GM21737 (cell line): ENCODE data around the gene HRAS.

Experiments used
- ATAC-seq: cut with Tn5 transposase; IDR thresholded peaks from one replicate; pipeline ENCODE4 v1.9.1; 2021; ENCODE audit warnings: mild to moderate bottlenecking, moderate library complexity; ENCODE audit not compliant: unreplicated experiment

Gene HRAS

GRCh38 chr11:514606-515005 lies 20.8 kb downstream of the HRAS start:
- ATAC-seq = no peak

DNA sequence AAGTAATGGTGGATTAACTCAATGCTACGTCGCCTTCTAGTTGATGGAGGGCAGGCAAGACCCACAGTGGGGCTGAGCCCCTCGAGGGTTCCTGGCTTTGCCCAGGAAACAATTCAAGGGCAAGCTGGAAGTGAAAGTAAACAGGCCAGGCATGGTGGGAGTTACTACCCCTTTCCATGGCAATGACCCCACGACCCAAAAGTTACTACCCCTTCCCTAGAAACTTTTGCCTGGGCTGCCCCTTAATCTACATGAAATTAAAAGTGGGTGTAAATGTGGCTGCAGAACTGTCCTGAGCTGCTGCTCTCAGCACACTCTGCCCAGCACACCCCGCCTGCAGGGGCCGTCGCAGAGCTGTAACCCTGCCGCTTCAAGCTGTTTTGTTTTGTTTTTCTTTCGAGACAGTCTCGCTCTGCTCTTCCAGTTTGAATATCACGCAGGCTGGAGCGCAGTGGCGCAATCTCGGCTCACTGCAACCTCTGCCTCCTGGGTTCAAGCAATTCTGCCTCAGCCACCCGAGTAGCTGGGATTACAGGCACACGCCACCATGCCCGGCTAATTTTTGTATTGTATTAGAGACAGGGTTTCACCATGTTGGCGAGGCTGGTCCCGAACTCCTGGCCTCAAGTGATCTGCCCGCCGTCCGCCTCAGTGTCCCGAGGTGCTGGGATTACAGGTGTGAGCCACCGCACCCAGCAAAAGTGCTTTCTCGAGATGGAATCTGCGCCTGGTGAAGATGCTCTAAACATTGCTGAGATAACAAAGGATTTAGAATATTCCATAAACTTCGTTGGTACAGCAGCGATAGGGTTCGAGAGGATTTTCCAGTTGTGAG lies 22.4 kb downstream of the HRAS start:
- no peak for ATAC-seq

- no peak for ATAC-seq
Observed at GRCh38 chr11:508956-509355, 26.4 kb downstream of the HRAS start.

DNA sequence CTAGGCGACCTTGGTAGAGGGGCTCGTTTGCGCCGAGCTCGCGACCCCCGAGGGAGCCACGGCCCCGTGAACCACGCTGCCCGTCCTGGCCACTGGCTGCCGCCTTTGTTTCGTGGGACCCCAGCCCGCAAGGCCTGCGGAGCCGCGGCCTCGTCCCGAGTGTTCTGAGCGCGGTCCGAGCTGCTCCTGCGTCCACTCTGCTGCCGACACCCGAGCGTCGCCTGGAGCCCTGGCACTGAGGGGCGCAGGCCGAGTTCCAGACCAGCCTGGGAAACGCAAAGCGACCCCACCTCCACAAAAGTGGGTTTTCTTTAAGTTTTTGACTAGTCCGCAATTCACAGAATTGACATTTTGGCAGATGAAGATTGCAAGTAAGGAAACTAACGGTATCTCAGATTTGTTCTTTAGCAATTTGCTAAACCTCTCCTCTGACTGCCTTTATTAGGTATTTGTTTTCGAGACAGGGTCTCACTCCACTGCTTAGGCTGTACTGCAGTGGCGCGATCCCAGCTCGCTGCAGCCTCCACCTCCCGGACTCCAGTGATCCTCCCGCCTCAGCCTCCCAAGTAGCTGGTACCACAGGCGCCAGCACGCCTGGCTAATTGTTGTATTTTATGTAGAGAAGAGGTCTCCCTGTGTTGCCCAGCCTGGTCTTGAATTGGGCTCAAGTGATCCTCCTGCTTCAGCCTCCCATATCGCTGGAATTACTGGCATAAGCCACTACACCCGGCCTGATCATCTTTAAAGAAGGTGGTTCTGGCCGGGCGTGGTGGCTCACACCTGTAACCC lies 27.5 kb downstream of the HRAS start:
- ATAC-seq = no peak

- ATAC-seq = peak; percentile 47
Observed at GRCh38 chr11:506995-507726, 28.2 kb downstream of the HRAS start, which contains the start of gene RNH1. RNH1 (minus strand) TSS chr11:507242; CDS start chr11:502162, 5,080 bp downstream.

DNA sequence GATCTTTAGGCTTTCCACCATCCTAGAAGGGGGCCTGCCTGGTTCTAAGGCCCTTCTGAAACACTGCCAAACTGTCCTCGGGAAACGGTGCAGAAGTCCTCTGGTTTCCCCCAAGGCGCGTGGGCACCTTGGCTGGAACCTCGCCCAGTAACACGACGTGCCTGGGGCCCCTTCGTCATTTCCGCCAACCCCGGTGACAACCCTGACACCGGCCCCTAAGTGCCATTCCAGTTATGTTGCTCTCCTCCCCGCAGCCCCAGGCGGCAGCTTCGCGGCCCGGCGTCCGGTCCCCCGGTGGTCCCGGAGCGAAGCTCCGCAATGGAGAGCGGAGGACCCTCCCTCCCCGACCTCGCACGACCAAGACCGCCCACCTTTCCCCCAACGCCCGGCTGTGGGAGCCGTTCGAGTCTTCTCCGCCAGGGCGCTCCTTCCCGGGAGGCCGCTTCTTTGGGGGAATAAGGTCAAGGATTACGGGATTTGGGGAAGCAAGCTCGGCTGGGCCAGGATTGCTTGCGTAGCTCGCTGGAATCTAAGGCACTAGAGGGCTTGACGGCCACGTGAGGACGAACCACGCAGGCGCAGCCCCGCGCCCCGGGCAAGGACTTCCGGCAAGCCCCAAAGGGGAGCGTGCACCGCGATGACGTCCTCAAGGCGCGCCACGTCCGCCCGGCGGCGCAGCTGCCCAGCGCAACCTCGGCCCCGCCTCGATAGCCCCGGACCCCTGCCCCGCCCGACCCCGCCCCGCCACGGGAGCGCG lies 29.0 kb downstream of the HRAS start:
- peak; percentile 54 for ATAC-seq

DNA sequence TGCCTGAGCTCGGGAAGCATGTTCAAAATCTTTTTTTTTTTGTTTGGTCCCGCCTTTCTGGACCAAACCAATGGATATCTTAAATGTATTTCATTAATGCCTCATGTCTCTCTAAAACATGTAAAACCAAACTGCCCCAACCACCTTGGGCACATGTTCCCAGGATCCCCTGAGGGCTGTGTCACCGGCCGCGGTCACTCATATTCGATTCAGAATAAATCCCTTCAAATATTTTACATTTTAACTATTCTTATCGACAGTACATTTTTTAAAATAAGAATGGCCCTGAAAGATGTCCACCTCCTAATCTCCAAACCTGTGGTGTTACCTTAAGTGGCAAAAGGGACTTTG lies 30.4 kb downstream of the HRAS start:
- ATAC-seq = no peak

DNA sequence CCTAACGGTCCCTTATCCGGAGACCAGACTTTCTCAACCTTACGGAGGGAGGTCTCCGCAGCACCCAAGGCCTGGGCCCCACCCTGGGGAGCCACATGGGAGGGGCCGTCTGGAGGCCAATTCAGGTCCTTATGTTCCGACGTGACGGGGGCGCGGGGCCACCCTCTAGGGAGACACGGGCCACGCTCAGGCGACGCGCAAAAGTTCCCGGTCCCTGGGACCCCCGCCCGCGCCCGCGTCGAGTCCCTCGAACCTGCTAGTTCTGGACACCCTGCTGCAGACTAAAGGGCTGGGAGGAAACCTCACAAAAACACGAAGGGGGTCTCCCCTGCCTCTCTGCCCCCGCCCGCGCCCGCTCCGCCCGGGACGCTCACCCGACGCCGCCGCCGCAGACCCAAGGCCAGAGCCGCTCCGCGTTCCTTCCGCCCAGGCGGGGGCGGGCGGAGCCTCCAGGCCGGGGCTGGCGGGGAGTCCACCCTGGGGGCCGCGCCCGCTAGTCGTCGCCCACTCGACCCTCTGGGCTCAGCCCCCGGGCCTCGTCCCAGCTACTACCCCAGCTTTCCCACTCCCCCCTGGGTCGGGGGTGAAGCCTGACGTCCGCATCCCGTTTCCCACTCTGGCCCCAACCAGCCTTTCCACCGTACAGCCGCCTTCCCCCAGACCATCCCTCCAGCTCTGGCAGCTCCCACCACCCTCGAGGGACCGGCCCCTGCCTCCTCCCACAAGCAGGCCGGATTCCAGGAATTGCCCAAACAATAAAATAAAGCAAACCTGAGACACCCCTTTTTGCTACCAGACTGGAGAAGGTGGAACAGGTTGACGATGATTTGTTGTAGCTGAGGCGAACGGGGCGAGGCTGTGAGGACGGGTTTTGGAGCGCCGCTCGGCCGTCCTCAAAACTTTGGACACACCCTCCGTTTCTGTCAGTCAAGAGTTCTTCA lies 31.1 kb downstream of the HRAS start:
- no peak for ATAC-seq

DNA sequence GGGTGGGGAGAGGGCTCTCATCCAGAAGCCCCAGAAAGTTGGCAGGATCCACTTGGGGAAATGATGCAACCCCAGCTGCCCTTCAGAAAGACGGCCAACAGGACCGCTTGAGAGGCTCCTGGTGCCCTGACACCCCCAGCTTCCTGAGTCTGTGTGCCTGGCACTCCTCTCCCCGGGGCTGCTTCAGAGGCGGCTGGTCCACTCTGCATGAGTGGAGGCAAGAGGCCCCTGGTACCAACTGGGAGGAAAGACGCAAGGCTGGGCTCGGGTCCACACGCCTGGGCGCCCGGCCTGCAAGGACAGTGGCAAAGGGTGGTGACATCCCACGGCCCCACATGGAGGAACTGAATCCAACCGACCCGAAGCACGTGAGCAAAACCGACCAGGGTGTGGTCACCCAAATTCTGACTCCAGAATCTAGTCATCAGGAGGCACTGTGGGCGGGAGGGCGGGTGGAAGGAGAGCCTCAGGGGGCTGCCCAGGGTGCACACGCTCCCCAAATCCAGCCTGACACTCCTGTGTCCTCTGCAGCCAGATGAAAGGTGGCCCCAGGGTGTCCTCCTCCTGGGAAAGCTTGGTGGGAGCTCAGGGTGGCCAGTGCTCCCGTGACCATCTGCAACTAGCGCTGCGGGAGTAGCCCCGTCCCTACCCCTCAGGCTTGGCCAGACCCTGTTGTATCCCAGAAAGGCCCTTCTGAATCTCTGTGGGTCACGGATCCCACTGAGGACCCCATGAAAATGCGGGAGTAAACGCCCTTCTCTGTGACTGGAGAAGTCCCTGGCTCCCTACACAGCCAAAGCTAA lies 32.0 kb downstream of the HRAS start:
- ATAC-seq = no peak

DNA sequence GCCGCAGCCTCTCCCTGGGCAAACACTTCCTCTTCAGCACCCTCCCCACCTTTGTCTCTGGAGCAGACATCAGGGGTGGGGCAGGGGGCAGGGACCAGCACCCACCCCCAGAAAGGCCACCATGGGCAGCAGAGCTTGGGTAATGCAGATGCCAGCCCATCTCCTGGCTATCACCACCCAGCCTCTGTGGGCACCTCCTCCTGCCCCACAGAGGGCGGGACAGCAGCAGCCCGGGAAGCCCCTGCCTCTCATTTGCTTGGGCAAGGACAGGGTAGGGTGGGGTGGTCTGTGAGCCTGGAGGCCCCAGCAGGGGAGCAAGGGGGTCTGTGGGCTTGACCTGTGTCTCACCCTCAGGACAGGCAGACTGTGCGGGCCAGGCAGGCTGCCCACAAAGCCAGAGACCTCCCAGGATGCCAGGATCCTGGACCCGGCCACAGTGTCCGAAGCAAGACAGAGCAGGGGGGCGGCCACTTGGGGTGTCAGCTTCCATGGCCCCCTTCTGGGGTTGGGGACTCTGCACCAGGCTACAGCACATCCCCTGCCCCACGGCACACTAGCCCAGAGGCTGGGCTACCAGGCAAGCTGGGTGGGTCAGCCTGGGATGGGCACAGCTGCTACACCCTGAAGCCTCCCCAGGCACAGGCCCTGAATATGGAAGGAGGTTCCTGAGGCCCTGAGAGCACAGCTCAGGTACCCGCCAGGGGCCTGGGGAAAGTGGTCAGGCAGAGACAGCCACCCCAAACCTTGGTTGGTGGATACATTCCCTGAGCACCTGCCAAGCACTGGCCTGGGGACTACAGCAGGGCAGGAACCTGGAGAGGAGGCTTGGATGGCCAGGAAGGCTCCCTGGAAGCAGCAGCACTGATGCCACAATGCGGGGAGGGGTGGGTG lies 32.8 kb downstream of the HRAS start:
- ATAC-seq = no peak

GRCh38 chr11:501683-502287 lies 33.6 kb downstream of the HRAS start:
- no peak for ATAC-seq

DNA sequence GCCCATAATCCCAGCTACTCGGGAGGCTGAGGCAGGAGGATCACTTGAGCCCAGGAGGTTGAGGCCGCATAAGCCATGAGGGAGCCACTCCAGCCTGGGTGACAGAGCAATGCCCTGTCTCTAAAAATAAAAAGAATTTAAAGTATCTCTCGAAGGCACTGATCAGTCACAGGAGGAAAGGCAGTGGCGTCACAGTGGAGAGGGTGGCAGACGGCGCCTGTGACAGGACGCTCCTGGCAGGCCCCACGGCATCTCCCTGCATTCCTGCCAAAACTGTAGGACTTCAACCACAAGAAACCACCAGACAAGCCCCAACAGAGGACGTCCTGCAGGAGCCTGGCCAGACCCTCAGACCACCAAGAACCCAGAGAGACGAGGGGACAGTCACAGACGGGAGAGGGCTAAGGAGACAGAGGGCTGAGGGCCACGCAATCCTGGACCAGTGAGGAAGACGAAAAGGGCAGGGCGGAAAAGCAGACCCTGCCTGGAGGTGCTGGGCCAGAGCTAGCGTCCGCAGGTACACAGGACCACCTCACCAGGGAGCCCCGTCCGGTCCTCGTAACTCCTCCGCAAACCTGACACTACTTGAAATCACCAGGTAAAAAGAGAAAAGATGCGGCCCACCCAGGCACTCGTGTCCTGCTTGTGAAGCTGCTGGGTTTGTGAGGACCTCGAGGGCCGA lies 34.2 kb downstream of the HRAS start:
- no peak for ATAC-seq

DNA sequence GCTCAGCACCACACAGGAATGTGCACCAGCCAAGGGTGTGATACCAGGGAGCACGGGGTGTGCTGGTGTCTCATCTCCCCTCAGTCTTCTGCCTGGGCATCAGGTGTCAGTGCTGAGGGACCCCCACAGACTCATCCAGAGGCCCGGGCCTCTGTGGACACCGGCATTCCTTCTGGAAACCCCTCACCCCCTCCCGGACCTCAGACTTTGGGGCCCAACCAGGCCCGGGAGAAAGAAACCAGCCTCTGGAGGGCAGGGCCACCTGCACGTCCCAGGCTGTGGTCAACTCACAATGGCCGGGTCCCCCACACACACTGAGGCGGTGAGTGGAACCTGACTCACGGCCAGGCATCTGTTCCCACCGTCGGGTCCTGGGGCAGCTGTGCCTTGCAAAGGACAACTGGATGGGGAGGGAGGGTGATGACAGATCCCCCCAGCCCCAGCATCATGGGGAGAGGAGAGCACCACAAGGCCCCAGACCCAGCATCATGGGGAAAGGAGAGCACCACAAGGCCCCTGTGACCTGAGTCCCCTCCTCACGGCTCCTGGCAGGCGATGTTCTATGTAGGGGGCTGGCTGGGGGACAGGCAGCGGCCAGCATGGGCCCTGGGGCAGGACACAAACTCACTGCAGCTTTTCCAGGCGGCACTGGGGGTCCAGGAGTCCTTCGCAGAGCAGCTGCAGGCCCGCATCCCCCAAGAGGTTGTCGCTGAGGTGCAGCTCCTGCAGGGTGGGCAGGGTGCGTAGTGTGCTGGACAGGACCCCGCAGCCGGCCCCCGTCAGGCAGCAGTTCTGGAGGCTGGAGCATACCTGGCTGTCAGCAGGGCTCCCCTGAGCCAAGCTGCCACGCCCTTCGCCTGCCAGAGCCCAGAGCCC lies 35.9 kb downstream of the HRAS start:
- no peak for ATAC-seq

- no peak for ATAC-seq
Observed at GRCh38 chr11:498297-499181, 36.8 kb downstream of the HRAS start.
